A549 (cell line): ENCODE measurements around the gene LMO7.

Source experiments
- CBX8 ChIP-seq: fragments of 200-600 bp; sonication (generic); IDR thresholded peaks from 2 replicates; pipeline ENCODE4 v1.6.1; 2016
- CTCF ChIP-seq: fragments of >200 bp; sonication (Bioruptor Twin); formaldehyde crosslinking; IDR thresholded peaks from 3 replicates; pipeline ENCODE4 v1.5.1; 2016
- FOSL2 ChIP-seq, 2 experiments: fragments of 450-650 bp in 1 of 2; fragments of >200 bp in 1 of 2; sonication (Bioruptor Twin) in 1 of 2; formaldehyde crosslinking; IDR thresholded peaks; 2 replicates each; pipeline versions ENCODE4 v1.5.0 to v1.6.1; 2016 to 2020; ENCODE audit warnings: mild to moderate bottlenecking in 1 of 2, moderate library complexity in 1 of 2
- MAX ChIP-seq: IDR thresholded peaks from 2 replicates; pipeline ENCODE4 v1.6.1; 2012
- PBX3 ChIP-seq: IDR thresholded peaks from 2 replicates; pipeline ENCODE4 v1.6.1; 2012
- REST ChIP-seq: fragments of 200-600 bp; sonication (generic); IDR thresholded peaks from 2 replicates; pipeline ENCODE4 v1.6.1; 2016; ENCODE audit warnings: antibody characterized with exemption, mild to moderate bottlenecking, moderate library complexity

- TF ChIP-seq CTCF (no peak), FOSL2 (IDR thresholded peaks at IDR 0.05) (no peak), FOSL2 (CRISPR knock-in tag; IDR thresholded peaks at IDR 0.05) (no peak), MAX (no peak), PBX3 (no peak), CBX8 (no peak), REST (no peak)
These were observed 207.9 kb downstream of the LMO7 start for GRCh38 chr13:75843991-75844390.
